ENCODE results near the gene ADIPOQ.

DNA sequence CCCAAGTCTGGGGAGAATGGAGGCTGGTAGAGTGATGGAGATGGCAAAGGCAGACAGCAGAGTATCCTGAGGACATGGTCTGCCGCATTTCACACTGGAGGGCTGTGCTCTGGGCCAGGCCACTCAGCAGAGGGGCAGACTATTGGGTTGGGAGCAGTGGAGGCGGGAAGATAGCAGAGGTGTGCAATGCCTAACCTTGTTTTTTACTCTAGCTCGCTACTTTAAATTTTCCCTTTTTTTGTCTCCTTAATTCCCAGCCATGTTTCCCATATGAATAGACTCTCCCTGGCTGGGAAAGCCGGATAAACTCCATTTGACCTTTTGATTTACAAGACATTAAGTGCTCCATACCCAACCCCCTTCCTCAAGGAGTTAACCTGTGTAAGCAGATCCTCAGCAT, 54.4 kb downstream of the ADIPOQ start:
- TF ChIP-seq POLR2A (IDR thresholded peaks at IDR 0.05) (no peak), CTCF (IDR thresholded peaks at IDR 0.05) (no peak), EP300 (IDR thresholded peaks at IDR 0.05) (no peak)

Measured in sigmoid colon (tissue), 4 donors.